HG02870 (cell line): ENCODE results near the gene TEKTIP1.

Source experiments
- ATAC-seq: cut with Tn5 transposase; IDR thresholded peaks from one replicate; pipeline ENCODE4 v1.9.1; 2021; ENCODE audit warnings: mild to moderate bottlenecking, moderate library complexity; ENCODE audit not compliant: unreplicated experiment

Gene TEKTIP1

GRCh38 chr19:3535981-3536380 lies 3.0 kb upstream of the TEKTIP1 start:
- no peak for ATAC-seq

DNA sequence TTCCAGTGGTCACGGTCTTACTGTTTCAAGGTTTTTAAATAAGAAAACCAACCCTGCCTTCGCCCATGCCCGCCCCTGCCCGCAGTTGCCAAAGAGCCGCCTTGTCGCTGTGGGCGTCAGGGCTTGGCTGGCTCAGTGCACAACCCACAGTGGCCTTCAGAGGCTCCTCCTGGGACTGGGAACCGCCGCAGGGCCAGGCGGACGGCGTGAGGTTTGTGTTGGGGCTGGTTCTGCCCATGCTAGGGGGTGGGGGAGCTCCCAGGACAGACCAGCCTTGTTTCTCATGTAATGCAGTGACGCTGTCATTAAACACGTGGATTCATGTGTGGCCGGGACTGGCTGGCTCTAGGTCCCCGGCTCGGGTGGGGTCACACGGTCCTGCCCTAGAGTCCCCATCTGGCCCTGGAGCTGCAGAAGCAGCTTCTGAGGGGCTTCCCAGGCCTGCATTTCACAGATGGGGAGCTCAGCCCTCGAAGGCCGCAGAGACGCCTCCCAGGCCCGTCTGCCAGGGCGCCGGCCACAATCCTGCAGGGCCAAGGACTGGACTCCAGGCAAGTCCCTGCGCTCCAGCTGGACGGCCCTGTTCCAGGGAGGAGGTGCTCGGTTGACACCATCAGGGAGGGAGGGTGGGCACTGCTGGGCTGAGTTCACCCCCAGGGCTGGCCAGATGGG lies 2.4 kb upstream of the TEKTIP1 start:
- no peak for ATAC-seq

DNA sequence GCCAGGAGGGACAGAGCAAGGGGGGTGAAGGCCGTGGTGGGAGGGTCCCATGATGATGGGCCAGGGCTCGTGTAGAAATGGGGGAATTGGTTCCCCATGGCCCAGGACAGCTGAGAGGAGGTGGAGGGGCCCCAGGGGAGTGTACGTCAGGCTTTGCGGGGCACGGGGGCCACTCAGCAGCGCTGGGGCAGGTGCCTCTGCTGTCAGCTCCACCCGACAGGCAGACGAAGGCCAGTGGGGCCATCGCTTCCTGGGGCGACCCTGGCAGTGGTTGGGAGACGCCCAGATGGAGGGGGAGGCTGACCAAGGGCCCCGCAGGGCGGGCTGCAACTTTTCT lies 1.9 kb upstream of the TEKTIP1 start:
- no peak for ATAC-seq

DNA sequence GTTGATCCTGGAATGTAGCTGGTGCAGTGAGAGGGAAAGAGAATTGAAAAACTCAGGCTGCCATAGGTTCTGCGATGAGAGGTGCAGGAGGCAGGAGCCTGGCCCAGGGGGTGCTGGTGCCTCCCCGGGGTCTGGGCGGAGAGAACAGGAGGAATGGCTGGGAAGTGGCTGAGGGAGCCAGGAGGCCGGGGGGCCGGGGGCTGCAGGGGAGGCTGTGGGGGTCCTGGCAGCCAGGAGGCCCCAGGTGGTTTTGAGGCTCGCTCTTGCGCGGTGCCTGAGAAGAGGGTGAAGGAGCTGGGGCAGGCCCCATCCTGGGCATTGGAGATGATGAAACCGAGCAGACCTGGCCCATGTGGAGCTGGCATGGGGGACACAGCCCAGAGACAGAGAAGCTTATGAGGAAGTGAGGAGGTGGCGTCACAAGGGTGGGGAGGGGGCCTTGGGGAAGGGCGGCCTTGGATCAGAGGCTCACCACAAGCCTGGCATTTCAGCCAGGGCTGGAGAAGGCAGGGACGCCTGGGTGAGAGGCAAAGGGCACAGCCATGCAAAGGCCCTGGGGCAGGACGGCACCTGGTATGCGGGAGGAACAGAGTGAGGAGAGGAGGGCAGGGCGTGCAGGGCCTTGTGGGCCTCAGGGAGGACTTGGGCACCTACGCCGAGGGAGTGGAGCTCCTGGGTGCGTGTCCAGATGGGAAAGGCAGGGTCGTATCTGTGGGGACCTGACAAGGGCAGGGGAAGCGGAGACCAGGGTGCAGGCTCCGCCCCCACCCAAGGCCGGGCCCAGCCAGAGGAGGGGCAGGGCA lies 1.3 kb upstream of the TEKTIP1 start:
- no peak for ATAC-seq

GRCh38 chr19:3538258-3538929 lies 580 bp upstream of the TEKTIP1 start:
- ATAC-seq, result no peak

- ATAC-seq, result no peak
These were observed 763 bp downstream of the TEKTIP1 start for GRCh38 chr19:3539756-3540118.

- no peak for ATAC-seq
These were observed 4.4 kb downstream of the TEKTIP1 start for GRCh38 chr19:3543150-3544057.

DNA sequence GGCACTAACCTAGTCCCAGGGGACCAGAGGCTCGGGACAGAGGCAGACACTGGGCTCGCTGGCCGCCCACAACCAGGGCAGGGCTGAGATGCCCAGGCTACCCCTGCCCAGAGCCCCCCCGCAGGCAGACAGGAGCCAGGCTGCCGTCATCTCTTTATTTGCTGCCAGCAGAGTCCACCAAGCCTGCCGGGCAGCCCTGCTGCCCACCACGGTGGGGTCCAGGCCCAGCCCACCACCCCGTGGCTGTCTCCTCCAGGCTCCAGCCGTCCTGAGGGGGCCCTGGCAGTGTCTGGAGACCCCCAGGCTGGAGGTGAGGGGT lies 5.0 kb downstream of the TEKTIP1 start:
- no peak for ATAC-seq

- ATAC-seq, result no peak
These were observed 6.0 kb downstream of the TEKTIP1 start for GRCh38 chr19:3544742-3545668.

DNA sequence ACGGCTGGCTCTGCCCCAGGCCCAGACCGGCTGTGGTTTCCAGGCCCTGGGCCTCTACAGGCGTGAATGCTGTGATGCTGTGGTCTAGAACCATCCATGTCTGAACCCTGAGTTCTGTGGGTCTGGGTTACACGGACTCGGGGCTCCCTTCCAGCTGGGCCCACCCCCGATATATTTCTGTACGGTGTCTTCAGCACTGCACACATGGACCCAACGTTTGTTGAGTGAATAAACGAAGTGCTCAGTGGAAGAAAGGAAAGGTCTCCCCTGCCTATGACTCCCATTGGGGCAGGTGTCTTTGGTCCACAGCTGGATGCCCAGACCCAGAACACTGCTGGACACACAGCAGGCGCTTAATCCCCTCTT lies 6.7 kb downstream of the TEKTIP1 start:
- ATAC-seq, result no peak

DNA sequence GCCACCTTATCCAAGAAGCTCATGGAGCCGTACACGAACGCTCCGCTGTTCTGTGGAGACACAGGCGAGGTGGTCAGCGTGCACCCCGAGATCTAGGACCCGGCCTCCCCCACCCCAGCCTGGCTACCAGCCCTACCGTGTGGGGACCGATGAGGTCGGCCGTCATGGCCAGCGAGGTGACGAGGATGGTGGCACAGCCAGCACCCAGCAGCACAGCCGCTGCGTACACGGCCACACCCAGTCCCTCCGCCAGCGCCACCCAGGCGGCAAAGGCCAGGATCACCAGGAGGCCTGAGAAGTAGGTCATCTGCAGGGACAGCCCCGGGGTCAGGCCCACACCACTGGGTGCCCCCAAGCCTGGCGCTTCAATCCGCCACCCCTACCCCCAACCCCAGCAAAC lies 7.1 kb downstream of the TEKTIP1 start:
- ATAC-seq, result no peak

- no peak for ATAC-seq
These were observed 8.3 kb downstream of the TEKTIP1 start for GRCh38 chr19:3547301-3547731.

DNA sequence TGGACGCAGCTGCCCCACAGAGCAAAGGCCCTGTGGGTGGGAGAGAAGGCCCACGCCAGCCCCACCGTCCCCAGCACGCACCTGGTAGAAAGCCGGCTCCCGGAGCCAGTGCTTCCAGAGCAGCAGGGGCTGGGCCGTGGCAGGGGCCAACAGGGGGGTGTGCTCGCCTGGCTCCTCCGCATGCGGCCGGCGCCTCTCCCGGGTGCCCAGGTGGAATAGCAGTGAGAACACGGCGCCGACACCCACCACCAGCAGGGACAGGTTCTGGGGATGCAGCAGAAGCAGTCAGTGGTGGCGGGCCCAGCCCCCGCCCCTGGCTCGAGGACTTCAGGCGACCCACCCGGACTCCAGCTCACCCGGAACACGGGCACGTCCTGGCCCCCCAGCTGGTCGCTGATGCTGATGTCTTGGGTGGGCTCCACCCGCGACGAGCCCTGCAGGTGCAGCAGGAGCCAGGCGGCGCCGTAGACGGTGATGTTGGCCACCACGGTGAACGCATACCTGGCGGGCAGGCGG lies 8.9 kb downstream of the TEKTIP1 start:
- ATAC-seq, result no peak

- ATAC-seq, result no peak
These were observed 9.6 kb downstream of the TEKTIP1 start for GRCh38 chr19:3548606-3549005.

DNA sequence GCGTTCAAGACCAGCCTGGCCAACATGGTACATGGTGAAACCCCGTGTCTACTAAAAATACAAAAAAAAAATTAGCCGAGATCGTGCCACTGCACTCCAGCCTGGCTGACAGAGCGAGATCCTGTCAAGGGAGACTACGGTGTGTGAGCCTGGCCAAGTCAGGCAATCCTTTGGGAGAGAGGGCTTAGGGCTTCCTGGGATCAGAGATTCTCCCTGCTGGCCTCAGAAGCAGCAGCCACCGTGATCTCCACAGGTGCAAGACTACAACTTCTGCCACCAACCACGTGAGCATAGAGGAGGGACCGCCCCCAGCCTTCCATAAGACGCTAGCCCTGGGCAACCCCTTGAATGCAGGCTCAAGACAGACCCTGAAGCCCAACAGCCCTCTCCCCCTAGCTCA lies 10.8 kb downstream of the TEKTIP1 start:
- ATAC-seq, result no peak

DNA sequence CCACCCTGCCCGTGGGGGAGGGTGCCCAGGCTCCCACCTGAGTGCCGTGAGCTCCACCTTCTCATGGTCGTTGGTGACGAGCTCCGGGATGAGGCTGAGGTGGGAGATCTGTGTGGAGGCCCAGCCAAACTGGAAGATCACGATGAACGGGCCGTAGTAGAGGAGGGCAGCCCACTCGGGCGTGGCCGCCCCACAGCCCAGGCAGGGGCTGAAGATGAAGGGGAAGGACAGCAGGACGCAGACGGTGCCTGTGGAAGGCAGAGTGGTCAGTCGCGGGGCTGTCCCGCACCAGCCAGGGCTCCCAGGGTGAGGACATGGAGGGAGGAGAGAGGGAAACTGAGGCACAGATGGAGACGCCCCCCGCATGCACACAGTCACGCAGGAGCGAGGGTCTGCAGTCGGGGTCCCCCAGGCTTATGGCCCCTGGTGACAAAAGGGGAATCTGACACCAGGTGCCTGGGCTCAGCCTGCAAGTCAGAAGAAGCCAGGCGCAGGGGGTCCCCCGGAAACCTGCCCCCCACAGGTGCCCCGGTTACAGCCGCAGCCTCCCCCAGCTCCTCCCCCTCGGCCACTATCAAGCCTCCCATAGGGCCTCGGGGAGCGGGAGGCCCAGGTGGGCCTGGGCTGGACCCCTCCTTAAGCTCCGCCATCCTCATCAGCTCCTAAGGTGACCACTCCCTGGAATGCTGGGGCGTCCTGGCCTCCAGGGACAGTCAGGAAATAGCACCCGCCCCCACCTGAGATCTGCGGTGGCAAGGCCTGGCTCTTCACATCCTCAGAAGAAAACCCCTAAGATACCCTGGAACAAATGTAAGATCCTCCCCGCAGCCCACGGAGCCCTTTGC lies 12.2 kb downstream of the TEKTIP1 start:
- no peak for ATAC-seq

DNA sequence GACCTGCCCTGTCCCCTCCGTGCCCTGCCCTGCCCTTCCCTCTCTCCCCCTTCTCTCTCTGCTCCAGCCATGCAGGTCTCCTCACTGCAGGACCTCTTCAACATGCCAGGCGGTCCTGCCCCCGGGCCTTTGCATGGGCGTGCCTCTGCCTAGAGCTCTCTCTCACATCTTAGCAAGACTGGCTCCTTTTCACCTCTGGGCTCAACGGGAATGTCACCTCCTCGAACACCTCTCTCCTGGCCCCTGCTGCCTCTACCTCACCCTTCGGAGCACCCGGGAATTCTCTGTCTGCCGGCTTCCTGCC lies 12.8 kb downstream of the TEKTIP1 start:
- no peak for ATAC-seq

DNA sequence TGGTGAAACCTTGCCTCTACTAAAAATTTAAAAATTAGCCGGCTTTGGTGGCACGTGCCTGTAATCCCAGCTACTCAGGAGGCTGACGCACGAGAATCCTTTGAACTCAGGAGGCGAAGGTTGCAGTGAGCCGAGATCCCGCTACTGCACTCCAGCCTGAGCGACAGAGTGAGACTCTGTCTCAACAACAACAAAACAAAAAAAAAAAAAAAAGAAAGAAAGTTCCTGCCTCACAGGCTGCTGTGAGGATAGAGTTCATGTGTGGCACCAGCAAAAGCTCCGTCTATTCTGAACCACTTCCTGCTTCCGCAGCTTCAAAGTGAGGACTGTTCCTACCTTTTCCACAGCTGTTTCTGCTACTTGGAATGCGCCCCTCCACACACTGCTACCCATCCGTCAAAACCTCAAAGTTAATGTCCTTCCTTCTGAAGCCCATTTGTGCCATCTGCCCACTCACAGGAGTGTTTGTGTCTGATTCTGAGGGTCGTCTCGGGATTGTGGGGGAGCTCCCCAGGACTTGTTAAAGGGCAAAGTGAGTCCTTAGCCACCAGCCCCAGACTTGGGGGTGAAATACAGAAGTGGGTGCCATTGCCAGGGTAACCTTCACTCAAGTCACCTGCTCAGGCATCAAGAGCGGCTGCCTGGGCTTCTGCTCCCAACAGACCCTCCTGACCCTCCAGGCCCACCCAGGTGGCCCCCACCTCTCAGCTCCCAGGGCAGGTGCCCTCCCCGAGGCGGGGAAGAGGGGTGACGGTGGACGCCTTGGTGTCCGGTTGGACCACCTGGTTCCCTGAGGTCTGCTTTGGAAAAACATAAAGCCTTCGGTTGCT lies 15.5 kb downstream of the TEKTIP1 start:
- ATAC-seq, result no peak
